Measurements from ENCODE around the gene FXYD7. TPM values are rescaled to one million over a fixed set of nuclear protein-coding genes. Genes with fewer than 3 reads are reported as not detected.
A peak's percentile ranks its signal among the peaks of the same experiment; 100 is the strongest.

FXYD7 gene
- total and polyA plus RNA-seq, 9 of the 15 experiments (the other 6 are each of a cell fraction or from before 2014, with no cell fraction given): 0.10 to 0.80 (median 0.31) TPM; not detected in 3

- FAIRE-seq: no peak
- ATAC-seq: no peak
- CTCF ChIA-PET (ENCODE audit: low intra/inter-chr PET ratio): no interaction called here
- H3K9ac ChIP-seq (ENCODE audit: insufficient read depth in 1 of 2, low read depth in 2 of 2, low read length in 2 of 2): no peak overlapping the region
- BruUV-seq (replicated peaks): no TSS peak
- peaks cover 0 to 17% of the 10 kb centered on the region in 2 experiments; a peak in 4 of 5 replicates for H3K27me3 ChIP-seq (ENCODE audit: control insufficient read depth in 2 of 2, insufficient read depth in 2 of 2, low read length in 2 of 2)
- H3K9me1 ChIP-seq (ENCODE audit: control insufficient read depth, insufficient read depth, low read length): no peaks in the 10 kb centered on the region
- DNase-seq (ENCODE audit: extremely low read depth in 1 of 4, low spot score in 3 of 4): no peak
- POLR2A ChIA-PET: no interaction called here
- no peaks in the 10 kb centered on the region for H4K20me1 ChIP-seq (replicated peaks; ENCODE audit: control insufficient read depth, insufficient read depth, low read length)
- H3K4me1 ChIP-seq (replicated peaks in 1 of 2; ENCODE audit: control insufficient read depth in 2 of 2, insufficient read depth in 2 of 2, low read length in 2 of 2): peaks cover 13 to 49% of the 10 kb centered on the region in 2 experiments; a peak in 4 of 5 replicates
- no peak overlapping the region for H3K4me3 ChIP-seq
- in situ Hi-C loops (cut with MboI): no loop called here
- H3K79me2 ChIP-seq (ENCODE audit: control insufficient read depth, insufficient read depth, low read length): no peaks in the 10 kb centered on the region
- H3K27ac ChIP-seq (ENCODE audit: extremely low read depth, low read depth, low read length): no peak overlapping the region
- TF ChIP-seq, protein P1, sequence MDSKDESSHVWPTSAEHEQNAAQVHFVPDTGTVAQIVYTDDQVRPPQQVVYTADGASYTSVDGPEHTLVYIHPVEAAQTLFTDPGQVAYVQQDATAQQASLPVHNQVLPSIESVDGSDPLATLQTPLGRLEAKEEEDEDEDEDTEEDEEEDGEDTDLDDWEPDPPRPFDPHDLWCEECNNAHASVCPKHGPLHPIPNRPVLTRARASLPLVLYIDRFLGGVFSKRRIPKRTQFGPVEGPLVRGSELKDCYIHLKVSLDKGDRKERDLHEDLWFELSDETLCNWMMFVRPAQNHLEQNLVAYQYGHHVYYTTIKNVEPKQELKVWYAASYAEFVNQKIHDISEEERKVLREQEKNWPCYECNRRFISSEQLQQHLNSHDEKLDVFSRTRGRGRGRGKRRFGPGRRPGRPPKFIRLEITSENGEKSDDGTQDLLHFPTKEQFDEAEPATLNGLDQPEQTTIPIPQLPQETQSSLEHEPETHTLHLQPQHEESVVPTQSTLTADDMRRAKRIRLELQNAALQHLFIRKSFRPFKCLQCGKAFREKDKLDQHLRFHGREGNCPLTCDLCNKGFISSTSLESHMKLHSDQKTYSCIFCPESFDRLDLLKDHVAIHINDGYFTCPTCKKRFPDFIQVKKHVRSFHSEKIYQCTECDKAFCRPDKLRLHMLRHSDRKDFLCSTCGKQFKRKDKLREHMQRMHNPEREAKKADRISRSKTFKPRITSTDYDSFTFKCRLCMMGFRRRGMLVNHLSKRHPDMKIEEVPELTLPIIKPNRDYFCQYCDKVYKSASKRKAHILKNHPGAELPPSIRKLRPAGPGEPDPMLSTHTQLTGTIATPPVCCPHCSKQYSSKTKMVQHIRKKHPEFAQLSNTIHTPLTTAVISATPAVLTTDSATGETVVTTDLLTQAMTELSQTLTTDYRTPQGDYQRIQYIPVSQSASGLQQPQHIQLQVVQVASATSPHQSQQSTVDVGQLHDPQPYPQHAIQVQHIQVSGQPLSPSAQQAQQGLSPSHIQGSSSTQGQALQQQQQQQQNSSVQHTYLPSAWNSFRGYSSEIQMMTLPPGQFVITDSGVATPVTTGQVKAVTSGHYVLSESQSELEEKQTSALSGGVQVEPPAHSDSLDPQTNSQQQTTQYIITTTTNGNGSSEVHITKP (IDR thresholded peaks at IDR 0.05; ENCODE audit: partially characterized antibody): peak; percentile 33
- no peak for TF ChIP-seq NFE2L1 (tag; IDR thresholded peaks at IDR 0.05; ENCODE audit: borderline replicate concordance, low read depth)
- no peaks in the 10 kb centered on the region for H3K9me3 ChIP-seq (replicated peaks; ENCODE audit: control insufficient read depth, insufficient read depth, low read depth, low read length)
- no peaks in the 10 kb centered on the region for H3K36me3 ChIP-seq (ENCODE audit: control insufficient read depth, insufficient read depth, low read length)
- H3K4me2 ChIP-seq (ENCODE audit: insufficient read depth, low read length): no peak overlapping the region
- no peak overlapping the region for H2AFZ ChIP-seq (ENCODE audit: low read depth, low read length)
- intact Hi-C loops (cut with micrococcal nuclease): no loop called here
- 49% methylated on average over 7 of the region's 7 CpGs for WGBS (ENCODE audit: insufficient coverage, low coverage, missing lambda C conversion rate)
Measured at GRCh38 chr19:35120492-35120891, 22.6 kb upstream of the FXYD7 start.
